B cell (primary cell): ENCODE results near the gene LRRC74A. TPM values are rescaled to one million over a fixed set of nuclear protein-coding genes. Genes with fewer than 3 reads are reported as not detected.

Experiments
- ATAC-seq: fragments of 200-7000 bp; cut with Tn5 transposase; one replicate; pipeline ENCODE4 v1.10.0; 2021; ENCODE audit warnings: low read depth, mild to moderate bottlenecking, moderate number of reproducible peaks, moderate library complexity
- CTCF ChIA-PET: fragments of 350-600 bp; sonication (Branson Sonifier 250); formaldehyde crosslinking; loops from one replicate; lab custom pipeline; 2021; ENCODE audit warnings: antibody characterized with exemption, inconsistent platforms; lab: Charles Lee
- POLR2A ChIA-PET: fragments of 350-600 bp; sonication (Branson Sonifier 250); formaldehyde crosslinking; loops from one replicate; lab custom pipeline; 2021; ENCODE audit warnings: antibody characterized with exemption; lab: Charles Lee
- DNase-seq: peaks from one replicate; pipeline ENCODE4 v3.0.0; 2013
- H2AFZ ChIP-seq: 2 replicates; pipeline ENCODE4 v1.6.1; 2012; ENCODE audit warnings: mild to moderate bottlenecking, low read depth, low read length; ENCODE audit not compliant: insufficient read depth, poor library complexity, severe bottlenecking
- H3K27ac ChIP-seq, 2 donors: 1 replicate in 1 of 2; 2 replicates in 1 of 2; pipeline ENCODE4 v1.5.1; 2012 to 2013; ENCODE audit warnings: low read length in 2 of 2, mild to moderate bottlenecking in 2 of 2, moderate library complexity in 1 of 2
- H3K27me3 ChIP-seq, 4 experiments: fragments of 200-600 bp in 1 of 4; sonication (generic) in 1 of 4; replicated peaks in 1 of 4; 1 replicate in 2 of 4; 2 replicates in 2 of 4; pipeline versions ENCODE4 v1.6.1 to v1.7.0; 2013 to 2016; ENCODE audit warnings: low read length in 3 of 4, mild to moderate bottlenecking in 2 of 4, mixed read lengths in 1 of 4, moderate library complexity in 1 of 4; ENCODE audit not compliant: insufficient read depth in 4 of 4, control insufficient read depth in 3 of 4; ENCODE audit errors: control extremely low read depth in 1 of 4
- H3K36me3 ChIP-seq, 2 experiments: replicated peaks in 1 of 2; 1 replicate in 1 of 2; 2 replicates in 1 of 2; pipeline versions ENCODE4 v1.6.1 to v1.7.1; 2013; ENCODE audit warnings: low read length in 1 of 2; ENCODE audit not compliant: insufficient read depth in 2 of 2, control insufficient read depth in 1 of 2; ENCODE audit errors: control extremely low read depth in 1 of 2, extremely low read depth in 1 of 2
- H3K4me1 ChIP-seq, 2 donors: fragments of 200-600 bp in 1 of 2; sonication (generic) in 1 of 2; 1 replicate in 1 of 2; 2 replicates in 1 of 2; pipeline versions ENCODE4 v1.5.1 to v1.6.1; 2013 to 2017; ENCODE audit warnings: low read length in 2 of 2; ENCODE audit not compliant: control insufficient read depth in 2 of 2, insufficient read depth in 2 of 2
- H3K4me2 ChIP-seq: replicated peaks from 2 replicates; pipeline ENCODE3; 2012; ENCODE audit warnings: mild to moderate bottlenecking, low read depth, low read length; ENCODE audit not compliant: poor library complexity, severe bottlenecking
- H3K4me3 ChIP-seq, 5 experiments: fragments of 200-600 bp in 1 of 5; sonication (generic) in 1 of 5; 1 replicate in 3 of 5; 2 replicates in 2 of 5; pipeline versions ENCODE4 v1.5.1 to v1.7.0; 2011 to 2016; ENCODE audit warnings: low read length in 4 of 5, mild to moderate bottlenecking in 4 of 5, low read depth in 2 of 5, control low read depth in 1 of 5, moderate library complexity in 1 of 5; ENCODE audit not compliant: insufficient read depth in 1 of 5; ENCODE audit errors: control extremely low read depth in 1 of 5, extremely low read depth in 1 of 5
- H3K79me2 ChIP-seq: fragments of 200-600 bp; sonication (generic); one replicate; pipeline ENCODE4 v1.6.0; 2016; ENCODE audit warnings: low read length; ENCODE audit not compliant: control insufficient read depth, insufficient read depth
- H3K9ac ChIP-seq: fragments of 200-600 bp; sonication (generic); 2 replicates; pipeline ENCODE4 v1.6.1; 2017; ENCODE audit warnings: mild to moderate bottlenecking, low read length, moderate library complexity
- H3K9me3 ChIP-seq, 3 donors: one replicate each; pipeline versions ENCODE4 v1.6.1 to v1.7.1; 2013; ENCODE audit warnings: low read length in 2 of 3; ENCODE audit not compliant: control insufficient read depth in 2 of 3, insufficient read depth in 1 of 3; ENCODE audit errors: control extremely low read depth in 1 of 3
- H4K20me1 ChIP-seq: 2 replicates; pipeline ENCODE4 v1.6.0; 2012; ENCODE audit warnings: mild to moderate bottlenecking, low read length; ENCODE audit not compliant: insufficient read depth, control insufficient read depth, poor library complexity, severe bottlenecking
- H3K27ac Mint-ChIP-seq: one replicate; pipeline ENCODE4 v1.8.0; 2021; ENCODE audit warnings: mixed read lengths
- H3K27me3 Mint-ChIP-seq: one replicate; pipeline ENCODE4 v1.8.0; 2021; ENCODE audit warnings: mixed read lengths
- H3K4me1 Mint-ChIP-seq: one replicate; pipeline ENCODE4 v1.8.0; 2021; ENCODE audit warnings: mixed read lengths
- H3K4me3 Mint-ChIP-seq: one replicate; pipeline ENCODE4 v1.8.0; 2021; ENCODE audit warnings: mixed read lengths
- H3K9me3 Mint-ChIP-seq: one replicate; pipeline ENCODE4 v1.8.0; 2022; ENCODE audit warnings: mixed read lengths; ENCODE audit not compliant: insufficient read depth
- EZH2 ChIP-seq: IDR thresholded peaks from 2 replicates; pipeline ENCODE4 v1.6.1; 2012; ENCODE audit warnings: borderline replicate concordance, low read depth, mild to moderate bottlenecking, moderate library complexity, low read length; ENCODE audit not compliant: insufficient read depth, poor library complexity, severe bottlenecking
- WGBS: methylation state at CpG from one replicate; pipeline ENCODE4 v1.1.5; 2013; ENCODE audit warnings: missing lambda C conversion rate; ENCODE audit not compliant: insufficient coverage; 5-methylcytosine and 5-hydroxymethylcytosine counted together
- intact Hi-C: fragments of 100-400 bp; cut with micrococcal nuclease; formaldehyde crosslinking; loops from one replicate; pipeline ENCODE4 v1.10.0; 2022
- polyA plus RNA-seq: library from polyadenylated mRNA; depleted of rRNA; stranded (reverse); fragments of >200 nt; gene quantifications from 2 replicates; pipeline ENCODE4 v1.2.3, GENCODE V29; 2012
- total RNA-seq, 2 donors: library from RNA; stranded (reverse); fragments of 120-200 nt in 1 of 2; gene quantifications; 1 replicate in 1 of 2; 2 replicates in 1 of 2; pipeline versions ENCODE4 v1.2.3 to v1.2.4, GENCODE V29; 2013 to 2022
- TF ChIP-seq, protein P1 (sequence below): fragments of 200-600 bp; IDR thresholded peaks from one replicate; pipeline ENCODE4 v1.8.0; 2022; ENCODE audit warnings: antibody characterized with exemption, mild to moderate bottlenecking

Gene LRRC74A
- total and polyA plus RNA-seq, 2 donors (not counting 1 experiment from before 2014, with no cell fraction given) = not detected

DNA sequence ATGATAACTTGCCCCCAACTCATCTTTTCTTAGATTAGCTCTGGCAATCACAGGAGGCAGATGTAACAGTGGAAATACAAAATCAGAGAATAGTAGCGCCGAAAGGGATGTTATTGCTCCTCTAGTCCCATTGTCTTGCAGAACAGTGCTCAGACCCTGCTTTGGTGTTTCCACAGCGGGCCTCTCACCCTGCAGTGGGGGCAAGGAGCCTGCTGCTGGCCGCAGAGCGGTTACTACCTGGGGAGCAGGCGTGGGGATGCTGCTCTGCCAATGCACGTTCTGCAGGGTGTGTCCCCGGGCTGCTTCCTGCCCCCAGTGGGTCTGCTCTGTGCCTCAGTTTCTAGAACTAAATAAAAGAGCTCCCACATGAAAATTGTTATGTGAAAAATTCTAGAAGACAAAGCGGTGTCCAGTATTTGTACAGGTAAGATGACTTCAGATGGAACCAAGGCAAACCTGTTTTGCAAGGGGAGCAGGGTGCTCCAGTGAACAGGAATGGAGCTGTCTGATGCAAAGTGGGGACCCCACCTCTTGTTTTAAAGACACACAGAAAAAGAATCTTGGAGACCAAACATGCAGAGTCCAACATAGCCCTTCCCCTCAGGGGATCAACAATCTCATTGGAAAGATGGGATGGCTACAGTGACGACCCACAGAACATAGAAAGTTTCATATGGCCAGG is 35.5 kb downstream of the LRRC74A start:
- Mint-ChIP-seq H3K9me3 (no peaks in the 10 kb centered on the region), H3K4me3 (no peak overlapping the region), H3K27ac (no peak overlapping the region), H3K4me1 (peaks cover 4% of the 10 kb centered on the region), H3K27me3 (peaks cover 35% of the 10 kb centered on the region)
- WGBS = 92% methylated on average over 9 of the region's 10 CpGs
- H3K27ac ChIP-seq = no peak overlapping the region
- ChIA-PET CTCF (interaction anchor here (1.5 to 1.9 kb wide), 2 partner anchors 14 to 209 kb away, joined by 5 read pairs; no protein-coding TSS in a partner anchor), POLR2A (interaction anchor here (0.6 kb wide), 1 partner anchor 124 kb away, joined by 3 read pairs; no protein-coding TSS in a partner anchor)
- H3K36me3 ChIP-seq = no peaks in the 10 kb centered on the region
- H3K4me2 ChIP-seq = no peak overlapping the region
- H3K9ac ChIP-seq = no peak overlapping the region
- no peak for TF ChIP-seq EZH2
- TF ChIP-seq, protein P1, sequence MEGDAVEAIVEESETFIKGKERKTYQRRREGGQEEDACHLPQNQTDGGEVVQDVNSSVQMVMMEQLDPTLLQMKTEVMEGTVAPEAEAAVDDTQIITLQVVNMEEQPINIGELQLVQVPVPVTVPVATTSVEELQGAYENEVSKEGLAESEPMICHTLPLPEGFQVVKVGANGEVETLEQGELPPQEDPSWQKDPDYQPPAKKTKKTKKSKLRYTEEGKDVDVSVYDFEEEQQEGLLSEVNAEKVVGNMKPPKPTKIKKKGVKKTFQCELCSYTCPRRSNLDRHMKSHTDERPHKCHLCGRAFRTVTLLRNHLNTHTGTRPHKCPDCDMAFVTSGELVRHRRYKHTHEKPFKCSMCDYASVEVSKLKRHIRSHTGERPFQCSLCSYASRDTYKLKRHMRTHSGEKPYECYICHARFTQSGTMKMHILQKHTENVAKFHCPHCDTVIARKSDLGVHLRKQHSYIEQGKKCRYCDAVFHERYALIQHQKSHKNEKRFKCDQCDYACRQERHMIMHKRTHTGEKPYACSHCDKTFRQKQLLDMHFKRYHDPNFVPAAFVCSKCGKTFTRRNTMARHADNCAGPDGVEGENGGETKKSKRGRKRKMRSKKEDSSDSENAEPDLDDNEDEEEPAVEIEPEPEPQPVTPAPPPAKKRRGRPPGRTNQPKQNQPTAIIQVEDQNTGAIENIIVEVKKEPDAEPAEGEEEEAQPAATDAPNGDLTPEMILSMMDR = no peak
- DNase-seq (no peak), ATAC-seq (no peak)
- H2AFZ ChIP-seq = no peak overlapping the region
- peaks cover 5 to 11% of the 10 kb centered on the region in 2 donors for H3K4me1 ChIP-seq
- intact Hi-C loops = no loop called here
- no peaks in the 10 kb centered on the region for H3K9me3 ChIP-seq
- peaks cover 0 to 10% (median 1%) of the 10 kb centered on the region in 4 experiments for H3K27me3 ChIP-seq
- no peak overlapping the region for H3K4me3 ChIP-seq
- H4K20me1 ChIP-seq = no peaks in the 10 kb centered on the region
- no peaks in the 10 kb centered on the region for H3K79me2 ChIP-seq

DNA sequence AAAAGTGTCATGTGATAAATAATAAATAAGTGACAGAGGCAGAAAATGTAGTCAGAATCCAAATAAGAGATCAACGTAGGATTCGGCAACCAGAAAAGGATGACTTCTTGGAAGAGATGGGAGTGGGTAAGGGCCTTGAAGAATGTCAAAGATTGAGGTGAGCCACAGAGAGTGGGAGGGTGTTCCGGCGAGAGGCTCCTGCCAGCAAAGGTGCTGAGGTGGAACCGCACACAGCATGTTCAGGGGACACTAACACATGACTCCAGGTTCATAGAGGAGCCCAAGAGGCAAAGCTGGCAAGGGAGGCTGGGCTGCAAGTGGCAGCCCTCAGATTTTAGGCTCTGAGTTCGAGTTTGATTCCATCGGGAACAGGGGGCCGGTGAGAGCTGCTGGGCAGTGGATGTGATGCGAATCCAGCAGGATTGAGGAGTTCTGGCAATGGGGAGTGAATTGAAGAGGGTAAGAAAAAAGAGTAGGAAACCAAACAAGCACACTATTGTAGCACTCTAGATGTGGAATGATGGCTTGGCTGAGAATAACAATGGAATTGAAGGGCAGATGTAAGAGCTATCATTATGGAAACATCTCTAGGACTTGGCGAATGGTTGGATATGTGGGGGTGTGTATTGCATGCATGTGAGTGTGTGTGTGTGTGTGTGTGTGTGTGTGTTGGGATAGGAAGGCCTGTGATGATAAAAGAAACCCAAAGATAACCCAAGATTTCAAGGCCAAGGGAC is 36.5 kb downstream of the LRRC74A start:
- 82% methylated on average over 10 of the region's 10 CpGs for WGBS
- ATAC-seq (no peak), DNase-seq (no peak)
- ChIA-PET CTCF (interaction anchor here (1.9 kb wide), 1 partner anchor 208 kb away, joined by 5 read pairs; no protein-coding TSS in a partner anchor), POLR2A (no interaction called here)
- H2AFZ ChIP-seq = no peak overlapping the region
- peaks cover 0 to 5% (median 0%) of the 10 kb centered on the region in 3 donors for H3K9me3 ChIP-seq
- no peak overlapping the region for H3K9ac ChIP-seq
- no peaks in the 10 kb centered on the region for H3K9me3 Mint-ChIP-seq
- H3K27me3 ChIP-seq = peaks cover 0 to 16% (median 1%) of the 10 kb centered on the region in 4 experiments
- intact Hi-C loops = no loop called here
- TF ChIP-seq EZH2 = no peak
- TF ChIP-seq, protein P1 = no peak
- H3K27ac ChIP-seq = no peak overlapping the region
- peaks cover 35% of the 10 kb centered on the region for H3K27me3 Mint-ChIP-seq
- no peaks in the 10 kb centered on the region for H3K79me2 ChIP-seq
- no peak overlapping the region for H3K27ac Mint-ChIP-seq
- no peaks in the 10 kb centered on the region for H3K36me3 ChIP-seq
- no peaks in the 10 kb centered on the region for H4K20me1 ChIP-seq
- H3K4me3 ChIP-seq = no peak overlapping the region
- no peak overlapping the region for H3K4me2 ChIP-seq
- no peak overlapping the region for H3K4me3 Mint-ChIP-seq
- H3K4me1 ChIP-seq = peaks cover 12 to 16% of the 10 kb centered on the region in 2 donors
- H3K4me1 Mint-ChIP-seq = peaks cover 8% of the 10 kb centered on the region
